Right lobe of liver (tissue), 6 donors: ENCODE results near the gene SLC7A5. TPM values are rescaled to one million over a fixed set of nuclear protein-coding genes. Genes with fewer than 3 reads are reported as not detected.

Experiments used
- ATAC-seq, 4 donors: fragments of 200-7000 bp; cut with Tn5 transposase; one replicate each; pipeline ENCODE4 v1.9.1; 2020; ENCODE audit warnings: mild to moderate bottlenecking in 4 of 4, moderate library complexity in 4 of 4
- DNase-seq, 3 donors: peaks; one replicate each; pipeline ENCODE4 v3.0.0-alpha.2; 2020
- H3K27ac ChIP-seq, 3 donors: fragments of 200-600 bp; one replicate each; pipeline ENCODE4 v1.8.0; 2022
- H3K27me3 ChIP-seq, 2 donors: fragments of 200-600 bp; one replicate each; pipeline ENCODE4 v1.8.0; 2022
- H3K36me3 ChIP-seq, 4 donors: fragments of 200-600 bp; sonication (generic) in 1 of 4; one replicate each; pipeline versions ENCODE4 v1.5.1 to v1.8.0; 2017 to 2022; ENCODE audit warnings: control low read depth in 1 of 4
- H3K4me1 ChIP-seq, 4 donors: fragments of 200-600 bp; sonication (generic) in 1 of 4; one replicate each; pipeline versions ENCODE4 v1.5.1 to v1.8.0; 2017 to 2022; ENCODE audit warnings: control low read depth in 1 of 4
- H3K4me3 ChIP-seq, 3 donors: fragments of 200-600 bp; one replicate each; pipeline ENCODE4 v1.8.0; 2022
- H3K9me3 ChIP-seq, 4 donors: fragments of 200-600 bp; sonication (generic) in 1 of 4; one replicate each; pipeline versions ENCODE4 v1.5.1 to v1.8.0; 2017 to 2022; ENCODE audit warnings: control low read depth in 1 of 4
- CTCF ChIP-seq, 4 donors: fragments of 200-600 bp in 3 of 4; fragments of 450-650 bp in 1 of 4; IDR thresholded peaks; one replicate each; pipeline versions ENCODE4 v1.5.1 to v1.8.0; 2016 to 2022; ENCODE audit warnings: antibody characterized with exemption in 4 of 4, mild to moderate bottlenecking in 2 of 4
- POLR2A ChIP-seq: fragments of 450-650 bp; IDR thresholded peaks from one replicate; pipeline ENCODE4 v1.6.1; 2017; ENCODE audit warnings: antibody characterized with exemption, mild to moderate bottlenecking
- WGBS: methylation state at CpG from one replicate; pipeline ENCODE4 v1.1.6; 2018; ENCODE audit warnings: low coverage, low lambda C conversion rate; ENCODE audit not compliant: insufficient coverage; ENCODE audit errors: missing lambda C conversion rate; 5-methylcytosine and 5-hydroxymethylcytosine counted together
- intact Hi-C, 2 donors: fragments of 100-400 bp; cut with DNase I; formaldehyde crosslinking; loops; one replicate each; pipeline versions ENCODE4 v1.11.2 to v1.14.1; 2022
- total RNA-seq, 6 experiments: library from RNA; depleted of rRNA in 2 of 6; stranded (reverse); fragments of >200 nt in 2 of 6; fragmentation: NEBNext Ultra II Directional in 3 of 6; extraction: Animal tissue kit (Norgen Biotek cat#: 25700) in 3 of 6; gene quantifications; one replicate each; pipeline versions ENCODE4 v1.1.0 to v1.2.4, GENCODE V29; 2016 to 2023
- donor health status: DM: no; HTN: yes; CAD: no.
- donor health status: DM: no; HTN: no; CAD: no.
- donor health status: DM: no; HTN: no; CAD: no.
- donor health status: DM: no; HTN: yes; CAD: no.
- donor health status: DM: no; HTN: yes; CAD: no.

SLC7A5 gene
- total RNA-seq, 6 experiments from 2014 or later, result 7.0 to 16.3 (median 12.4) TPM

- no peak for TF ChIP-seq CTCF (IDR thresholded peaks at IDR 0.05)
- TF ChIP-seq POLR2A, result no peak
- 61% methylated on average over 6 of the region's 15 CpGs for WGBS
- peak in 2 of 4 donors; percentile 6 to 22 for ATAC-seq
- Histone ChIP-seq H3K4me1 (peaks cover 0 to 45% (median 4%) of the 10 kb centered on the region in 4 donors), H3K9me3 (no peaks in the 10 kb centered on the region), H3K4me3 (no peak overlapping the region), H3K27ac (peak overlapping the region in 2 of 3 donors; percentile 81 to 86), H3K36me3 (no peaks in the 10 kb centered on the region), H3K27me3 (no peaks in the 10 kb centered on the region)
- DNase-seq, result peak in 1 of 3 donors; percentile 69
- intact Hi-C loops, result no loop called here
Observed at GRCh38 chr16:87856791-87857228, 12.5 kb downstream of the SLC7A5 start.

- H3K36me3 ChIP-seq, result no peaks in the 10 kb centered on the region
- peak; percentile 65 to 88 (median 86) for DNase-seq
- TF ChIP-seq CTCF (IDR thresholded peaks at IDR 0.05) (no peak), POLR2A (peak; percentile 80)
Observed at GRCh38 chr16:87855852-87856715, 13.2 kb downstream of the SLC7A5 start.

GRCh38 chr16:87854907-87855683 is 14.2 kb downstream of the SLC7A5 start:
- H3K4me1 ChIP-seq, result peaks cover 0 to 62% (median 4%) of the 10 kb centered on the region in 4 donors
- H3K27me3 ChIP-seq, result no peaks in the 10 kb centered on the region
- no peak overlapping the region for H3K4me3 ChIP-seq
- no peaks in the 10 kb centered on the region for H3K9me3 ChIP-seq
- WGBS, result 70% methylated on average over 2 of the region's 22 CpGs
- no peaks in the 10 kb centered on the region for H3K36me3 ChIP-seq
- DNase-seq (no peak), ATAC-seq (no peak)
- peak overlapping the region in 2 of 3 donors; percentile 81 to 86 for H3K27ac ChIP-seq
- intact Hi-C loops, result no loop called here
- TF ChIP-seq POLR2A (no peak), CTCF (IDR thresholded peaks at IDR 0.05) (no peak)

More at GRCh38 chr16:87855852-87856715, 13.2 kb downstream of the SLC7A5 start:
- no peaks in the 10 kb centered on the region for H3K27me3 ChIP-seq
- H3K27ac ChIP-seq, result peak overlapping the region; percentile 10 to 86 (median 81)
- WGBS, result 88% methylated on average over 5 of the region's 26 CpGs
- no peaks in the 10 kb centered on the region for H3K9me3 ChIP-seq
- H3K4me3 ChIP-seq, result no peak overlapping the region
- peaks cover 0 to 52% (median 4%) of the 10 kb centered on the region in 4 donors for H3K4me1 ChIP-seq
- intact Hi-C loops, result no loop called here
- ATAC-seq, result peak; percentile 46 to 72 (median 56)

DNA sequence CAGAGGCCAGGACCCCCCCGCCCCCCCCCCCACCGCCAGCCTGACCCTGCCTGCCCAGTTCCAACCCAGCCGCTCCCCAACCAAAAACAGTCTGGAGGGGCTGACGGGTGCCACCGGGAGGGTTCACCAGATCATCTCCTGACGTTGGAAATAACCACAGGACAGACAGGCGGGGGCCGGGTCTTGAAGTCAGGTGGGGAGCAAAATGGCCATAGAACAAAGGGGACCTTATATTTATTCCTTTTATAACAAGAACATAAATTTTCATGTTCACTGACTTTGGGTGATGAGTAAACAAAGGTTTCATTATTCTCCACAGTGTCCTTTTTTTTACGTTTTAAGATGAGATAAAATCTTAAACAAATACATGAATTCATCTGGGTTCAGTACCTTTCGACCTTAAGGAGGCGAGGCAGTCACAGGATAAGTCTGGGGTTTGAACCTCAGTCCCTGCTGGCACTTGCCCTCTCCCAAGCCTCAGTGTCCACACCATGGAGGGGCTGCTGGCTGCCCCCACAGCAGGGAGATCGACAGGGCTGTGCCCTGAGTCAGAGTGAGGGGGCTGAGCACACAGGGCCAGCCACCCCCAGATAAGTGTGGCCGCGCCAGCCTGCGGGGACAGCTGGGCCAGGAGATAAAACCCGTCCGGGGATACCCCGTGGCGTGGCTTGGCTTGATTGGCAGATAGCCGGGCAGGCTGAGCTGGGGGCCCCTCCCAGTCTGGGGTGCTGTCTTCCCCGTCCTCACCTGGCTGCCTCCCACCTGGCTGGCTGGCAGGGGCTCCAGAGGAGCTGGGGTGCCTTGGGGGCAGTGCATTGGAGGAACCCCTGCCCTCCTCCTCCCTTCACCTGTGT is 15.0 kb downstream of the SLC7A5 start:
- H3K4me3 ChIP-seq, result peak overlapping the region in 1 of 3 donors; percentile 3
- TF ChIP-seq CTCF (IDR thresholded peaks at IDR 0.05) (no peak), POLR2A (no peak)
- intact Hi-C loops, result no loop called here

More for the DNA sequence above, 15.0 kb downstream of the SLC7A5 start:
- Histone ChIP-seq H3K27me3 (no peaks in the 10 kb centered on the region), H3K36me3 (no peaks in the 10 kb centered on the region), H3K9me3 (no peaks in the 10 kb centered on the region), H3K27ac (peak overlapping the region in 2 of 3 donors; percentile 79 to 86), H3K4me1 (peaks cover 0 to 70% (median 4%) of the 10 kb centered on the region in 4 donors)
- DNase-seq, result peak in 2 of 3 donors; percentile 61 to 71
- 34% methylated on average over 9 of the region's 21 CpGs for WGBS
- ATAC-seq, result peak in 1 of 4 donors; percentile 0
